ENCODE results near the gene LY6G5B.

DNA sequence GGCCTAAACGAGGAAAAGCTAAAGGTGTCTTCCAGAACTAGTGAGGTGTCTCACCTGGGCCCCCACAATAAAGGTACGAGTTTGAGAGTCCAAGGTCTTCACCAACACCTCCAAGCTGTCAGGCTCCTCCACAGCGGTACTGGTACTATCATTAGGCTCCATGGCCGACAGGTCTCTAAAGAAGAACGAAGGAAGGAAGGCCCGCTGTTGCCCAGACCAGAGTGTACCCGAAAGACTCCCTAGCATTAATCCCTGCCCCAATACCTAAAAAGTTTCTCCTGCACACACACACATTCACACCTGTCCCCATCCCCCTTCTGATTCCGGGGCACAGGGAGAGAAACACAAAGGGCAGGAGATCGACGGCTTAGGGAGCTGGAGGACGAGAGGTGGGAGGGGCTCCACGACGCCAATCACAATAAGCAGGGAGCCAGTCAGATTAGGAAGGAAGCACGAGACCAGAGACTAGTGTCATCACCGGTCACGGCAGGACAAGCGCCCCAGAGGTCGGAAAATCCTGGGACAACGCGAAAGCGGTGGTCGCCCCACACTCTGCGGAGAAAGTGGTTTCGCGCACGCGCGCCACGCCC lies 18.1 kb upstream of the LY6G5B start:
- TF ChIP-seq POLR2AphosphoS5 (IDR thresholded peaks at IDR 0.05; ENCODE audit: low read depth, low read length) (no peak; the same call in 1 of the 2 replicates), SIN3A (IDR thresholded peaks at IDR 0.05; ENCODE audit: borderline replicate concordance, insufficient read depth, low read length) (peak; percentile 81; the same call in 1 of the 2 replicates), TAF1 (IDR thresholded peaks at IDR 0.05; ENCODE audit: borderline replicate concordance, insufficient read depth, low read length) (peak; percentile 11; the same call in 1 of the 2 replicates)
- TF ChIP-seq, protein P1, sequence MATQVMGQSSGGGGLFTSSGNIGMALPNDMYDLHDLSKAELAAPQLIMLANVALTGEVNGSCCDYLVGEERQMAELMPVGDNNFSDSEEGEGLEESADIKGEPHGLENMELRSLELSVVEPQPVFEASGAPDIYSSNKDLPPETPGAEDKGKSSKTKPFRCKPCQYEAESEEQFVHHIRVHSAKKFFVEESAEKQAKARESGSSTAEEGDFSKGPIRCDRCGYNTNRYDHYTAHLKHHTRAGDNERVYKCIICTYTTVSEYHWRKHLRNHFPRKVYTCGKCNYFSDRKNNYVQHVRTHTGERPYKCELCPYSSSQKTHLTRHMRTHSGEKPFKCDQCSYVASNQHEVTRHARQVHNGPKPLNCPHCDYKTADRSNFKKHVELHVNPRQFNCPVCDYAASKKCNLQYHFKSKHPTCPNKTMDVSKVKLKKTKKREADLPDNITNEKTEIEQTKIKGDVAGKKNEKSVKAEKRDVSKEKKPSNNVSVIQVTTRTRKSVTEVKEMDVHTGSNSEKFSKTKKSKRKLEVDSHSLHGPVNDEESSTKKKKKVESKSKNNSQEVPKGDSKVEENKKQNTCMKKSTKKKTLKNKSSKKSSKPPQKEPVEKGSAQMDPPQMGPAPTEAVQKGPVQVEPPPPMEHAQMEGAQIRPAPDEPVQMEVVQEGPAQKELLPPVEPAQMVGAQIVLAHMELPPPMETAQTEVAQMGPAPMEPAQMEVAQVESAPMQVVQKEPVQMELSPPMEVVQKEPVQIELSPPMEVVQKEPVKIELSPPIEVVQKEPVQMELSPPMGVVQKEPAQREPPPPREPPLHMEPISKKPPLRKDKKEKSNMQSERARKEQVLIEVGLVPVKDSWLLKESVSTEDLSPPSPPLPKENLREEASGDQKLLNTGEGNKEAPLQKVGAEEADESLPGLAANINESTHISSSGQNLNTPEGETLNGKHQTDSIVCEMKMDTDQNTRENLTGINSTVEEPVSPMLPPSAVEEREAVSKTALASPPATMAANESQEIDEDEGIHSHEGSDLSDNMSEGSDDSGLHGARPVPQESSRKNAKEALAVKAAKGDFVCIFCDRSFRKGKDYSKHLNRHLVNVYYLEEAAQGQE (IDR thresholded peaks at IDR 0.05; ENCODE audit: insufficient read depth in 1 of 2, low read depth in 2 of 2, low read length in 2 of 2), result no peak
